Sigmoid colon (tissue), 4 donors: Measurements from ENCODE around the gene TTLL8.

ENCODE experiments used
- EP300 ChIP-seq, 4 donors: sonication (generic); formaldehyde crosslinking; IDR thresholded peaks; one replicate each; pipeline ENCODE4 v1.6.1; 2017; ENCODE audit warnings: antibody characterized with exemption in 4 of 4
- POLR2A ChIP-seq, 2 donors: fragments of 450-650 bp; IDR thresholded peaks; one replicate each; pipeline ENCODE4 v1.6.1; 2016; ENCODE audit warnings: antibody characterized with exemption in 2 of 2, mild to moderate bottlenecking in 2 of 2, moderate library complexity in 2 of 2
- POLR2AphosphoS5 ChIP-seq, 4 donors: sonication (generic); formaldehyde crosslinking; IDR thresholded peaks; one replicate each; pipeline ENCODE4 v1.6.1; 2017; ENCODE audit warnings: antibody characterized with exemption in 4 of 4
- TF ChIP-seq, protein P1 (sequence below), 4 experiments: fragments of 450-650 bp in 3 of 4; fragments of 200-600 bp in 1 of 4; IDR thresholded peaks; one replicate each; pipeline ENCODE4 v1.5.1; 2016 to 2019; ENCODE audit warnings: antibody characterized with exemption in 4 of 4, mild to moderate bottlenecking in 3 of 4, moderate library complexity in 2 of 4

DNA sequence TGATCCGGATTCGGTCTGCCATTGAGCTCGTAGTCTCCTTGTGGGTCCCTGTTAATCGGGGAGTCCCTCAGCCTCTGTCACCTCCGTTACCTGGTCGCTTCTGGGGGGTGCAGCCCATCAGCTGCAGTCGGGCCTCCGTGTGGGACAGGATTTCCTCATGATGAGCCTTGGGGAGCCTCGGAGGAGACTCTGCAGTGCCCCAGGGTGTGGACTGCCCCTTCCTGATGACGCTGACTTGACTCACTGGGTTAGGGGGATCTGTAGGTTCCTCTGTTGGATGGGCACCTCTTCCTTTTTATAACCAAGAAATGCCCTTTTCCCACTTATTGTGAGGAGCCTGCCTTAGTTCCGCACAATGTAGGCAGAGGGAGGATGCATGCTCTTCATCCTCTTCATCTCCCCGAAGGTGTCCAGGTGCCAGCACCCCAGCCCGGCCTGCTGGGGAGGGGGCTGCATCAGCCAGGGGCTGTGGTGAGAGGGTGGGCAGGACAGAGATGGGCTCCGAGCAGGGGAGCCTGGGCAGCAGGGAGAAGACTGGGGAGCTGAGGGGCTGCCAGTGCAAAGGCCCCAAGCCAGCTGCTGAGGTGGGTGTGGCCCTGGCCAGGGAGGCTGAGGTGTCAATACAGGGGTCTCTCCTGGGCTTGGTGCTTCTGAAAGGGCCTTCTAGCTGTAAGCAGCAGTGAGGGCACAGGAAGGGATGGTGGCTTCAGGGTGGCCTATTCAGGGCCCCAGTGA, 13.5 kb upstream of the TTLL8 start:
- TF ChIP-seq, protein P1, sequence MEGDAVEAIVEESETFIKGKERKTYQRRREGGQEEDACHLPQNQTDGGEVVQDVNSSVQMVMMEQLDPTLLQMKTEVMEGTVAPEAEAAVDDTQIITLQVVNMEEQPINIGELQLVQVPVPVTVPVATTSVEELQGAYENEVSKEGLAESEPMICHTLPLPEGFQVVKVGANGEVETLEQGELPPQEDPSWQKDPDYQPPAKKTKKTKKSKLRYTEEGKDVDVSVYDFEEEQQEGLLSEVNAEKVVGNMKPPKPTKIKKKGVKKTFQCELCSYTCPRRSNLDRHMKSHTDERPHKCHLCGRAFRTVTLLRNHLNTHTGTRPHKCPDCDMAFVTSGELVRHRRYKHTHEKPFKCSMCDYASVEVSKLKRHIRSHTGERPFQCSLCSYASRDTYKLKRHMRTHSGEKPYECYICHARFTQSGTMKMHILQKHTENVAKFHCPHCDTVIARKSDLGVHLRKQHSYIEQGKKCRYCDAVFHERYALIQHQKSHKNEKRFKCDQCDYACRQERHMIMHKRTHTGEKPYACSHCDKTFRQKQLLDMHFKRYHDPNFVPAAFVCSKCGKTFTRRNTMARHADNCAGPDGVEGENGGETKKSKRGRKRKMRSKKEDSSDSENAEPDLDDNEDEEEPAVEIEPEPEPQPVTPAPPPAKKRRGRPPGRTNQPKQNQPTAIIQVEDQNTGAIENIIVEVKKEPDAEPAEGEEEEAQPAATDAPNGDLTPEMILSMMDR (IDR thresholded peaks at IDR 0.05) = no peak
- TF ChIP-seq POLR2A (IDR thresholded peaks at IDR 0.05) = no peak
- TF ChIP-seq POLR2AphosphoS5 (IDR thresholded peaks at IDR 0.05) = no peak
- TF ChIP-seq EP300 (IDR thresholded peaks at IDR 0.05) = no peak
